ENCODE data around the gene CENPX. TPM values are rescaled to one million over a fixed set of nuclear protein-coding genes. Genes with fewer than 3 reads are reported as not detected.

The CENPX gene
- total and polyA plus RNA-seq, 2 of the 13 experiments (the other 11 are each of a cell fraction or from before 2014, with no cell fraction given), result 92.7 to 170 TPM

DNA sequence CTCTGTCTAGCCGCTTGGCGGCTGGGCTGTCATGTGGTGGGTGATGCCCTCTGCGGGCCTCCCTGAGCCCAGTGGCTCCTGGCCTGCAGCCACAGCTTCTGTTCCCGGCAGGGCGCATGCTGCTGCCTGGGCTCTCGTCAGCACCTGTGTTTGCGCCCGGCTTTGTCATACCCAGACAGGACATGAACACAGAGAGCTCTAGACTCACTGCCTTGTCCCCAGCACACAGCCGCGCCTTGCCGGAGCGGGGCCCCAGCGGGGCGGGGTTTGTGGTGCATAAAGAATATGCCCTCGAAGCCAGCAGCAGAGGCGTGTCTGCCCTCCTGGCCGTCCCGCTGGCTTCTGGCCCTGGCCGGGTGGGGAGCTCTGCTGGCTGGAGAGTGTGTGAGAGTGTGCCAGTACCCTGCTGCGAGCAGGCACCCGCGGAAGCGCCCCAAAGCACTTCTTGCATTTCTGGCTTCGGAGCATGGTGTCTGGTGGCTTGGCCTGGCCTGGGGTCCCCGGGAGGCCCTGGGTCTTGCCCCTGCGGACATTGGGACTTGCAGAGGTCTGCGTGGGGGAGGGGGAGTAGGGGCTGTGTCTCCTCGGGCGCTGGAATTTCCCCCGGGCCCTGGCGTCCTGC is 30.9 kb downstream of the CENPX start (continued):
- no peak for TF ChIP-seq ZUFSP (CRISPR knock-in tag; IDR thresholded peaks at IDR 0.05; ENCODE audit: borderline replicate concordance)
- no peak for TF ChIP-seq GPBP1L1 (CRISPR knock-in tag; IDR thresholded peaks at IDR 0.05)
- TF ChIP-seq, protein P1, sequence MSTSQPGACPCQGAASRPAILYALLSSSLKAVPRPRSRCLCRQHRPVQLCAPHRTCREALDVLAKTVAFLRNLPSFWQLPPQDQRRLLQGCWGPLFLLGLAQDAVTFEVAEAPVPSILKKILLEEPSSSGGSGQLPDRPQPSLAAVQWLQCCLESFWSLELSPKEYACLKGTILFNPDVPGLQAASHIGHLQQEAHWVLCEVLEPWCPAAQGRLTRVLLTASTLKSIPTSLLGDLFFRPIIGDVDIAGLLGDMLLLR (CRISPR knock-in tag; IDR thresholded peaks at IDR 0.05), result peak; percentile 75
- TF ChIP-seq ZNF768 (CRISPR knock-in tag; IDR thresholded peaks at IDR 0.05), result peak; percentile 97
- TF ChIP-seq REL (CRISPR knock-in tag; conservative IDR thresholded peaks at IDR 0.05), result peak; percentile 58
- 0 out of 4 replicates have a peak, but pooled peaks have one; percentile 4 to 10 for TF ChIP-seq MAFK (conservative IDR thresholded peaks at IDR 0.05 in 1 of 2, IDR thresholded peaks at IDR 0.05 in 1 of 2; ENCODE audit: low read length in 2 of 2)
- no peak; the same call in 1 of the 2 replicates for TF ChIP-seq ZNF724P (CRISPR knock-in tag; IDR thresholded peaks at IDR 0.05; ENCODE audit: borderline replicate concordance)
- peak; percentile 80; the same call in 1 of the 2 replicates for TF ChIP-seq MTA1 (CRISPR knock-in tag; IDR thresholded peaks at IDR 0.05; ENCODE audit: borderline replicate concordance)
- TF ChIP-seq ZNF761 (CRISPR knock-in tag; conservative IDR thresholded peaks at IDR 0.05), result peak; percentile 94; the same call in 1 of the 2 replicates
- peak; percentile 76 for TF ChIP-seq PATZ1 (CRISPR knock-in tag; IDR thresholded peaks at IDR 0.05)
- peak in 1 of 2 experiments; percentile 92; a peak in 2 of 4 replicates for TF ChIP-seq POLR2A (IDR thresholded peaks at IDR 0.05; ENCODE audit: insufficient read depth in 1 of 2, low read depth in 2 of 2, low read length in 2 of 2)
- TF ChIP-seq ZNF747 (CRISPR knock-in tag; IDR thresholded peaks at IDR 0.05; ENCODE audit: borderline replicate concordance), result no peak; the same call in 1 of the 2 replicates
- no peak; the same call in none of the 2 replicates for TF ChIP-seq NFE2L2 (IDR thresholded peaks at IDR 0.05; ENCODE audit: low read length)
- TF ChIP-seq, protein P2, sequence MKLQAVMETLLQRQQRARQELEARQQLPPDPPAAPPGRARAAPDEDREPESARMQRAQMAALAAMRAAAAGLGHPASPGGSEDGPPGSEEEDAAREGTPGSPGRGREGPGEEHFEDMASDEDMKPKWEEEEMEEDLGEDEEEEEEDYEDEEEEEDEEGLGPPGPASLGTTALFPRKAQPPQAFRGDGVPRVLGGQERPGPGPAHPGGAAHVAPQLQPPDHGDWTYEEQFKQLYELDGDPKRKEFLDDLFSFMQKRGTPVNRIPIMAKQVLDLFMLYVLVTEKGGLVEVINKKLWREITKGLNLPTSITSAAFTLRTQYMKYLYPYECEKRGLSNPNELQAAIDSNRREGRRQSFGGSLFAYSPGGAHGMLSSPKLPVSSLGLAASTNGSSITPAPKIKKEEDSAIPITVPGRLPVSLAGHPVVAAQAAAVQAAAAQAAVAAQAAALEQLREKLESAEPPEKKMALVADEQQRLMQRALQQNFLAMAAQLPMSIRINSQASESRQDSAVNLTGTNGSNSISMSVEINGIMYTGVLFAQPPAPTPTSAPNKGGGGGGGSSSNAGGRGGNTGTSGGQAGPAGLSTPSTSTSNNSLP (IDR thresholded peaks at IDR 0.05; ENCODE audit: low read depth, low read length), result peak; percentile 20; the same call in 1 of the 2 replicates
- no peak for TF ChIP-seq ZNF879 (CRISPR knock-in tag; IDR thresholded peaks at IDR 0.05)
- TF ChIP-seq PRDM4 (CRISPR knock-in tag; IDR thresholded peaks at IDR 0.05; ENCODE audit: borderline replicate concordance), result no peak; the same call in none of the 2 replicates
- TF ChIP-seq KDM5A (IDR thresholded peaks at IDR 0.05; ENCODE audit: borderline replicate concordance, low read length), result peak; percentile 72; the same call in 1 of the 2 replicates
- 0 out of 2 replicates have a peak, but pooled peaks have one; percentile 71 for TF ChIP-seq TOE1 (CRISPR knock-in tag; IDR thresholded peaks at IDR 0.05)
- TF ChIP-seq ZNF839 (CRISPR knock-in tag; IDR thresholded peaks at IDR 0.05; ENCODE audit: borderline replicate concordance), result peak; percentile 90; the same call in 1 of the 2 replicates

Measured in HepG2 (cell line).